Uterus (tissue), 2 donors: ENCODE measurements around the gene TMEM213.

Experiments used
- CTCF ChIP-seq, 4 experiments: fragments of 200-600 bp in 2 of 4; fragments of 450-650 bp in 2 of 4; sonication (generic) in 2 of 4; IDR thresholded peaks; one replicate each; pipeline ENCODE4 v1.5.1; 2016 to 2019; ENCODE audit warnings: antibody characterized with exemption in 4 of 4, mild to moderate bottlenecking in 2 of 4, moderate library complexity in 1 of 4
- POLR2A ChIP-seq, 2 donors: fragments of 450-650 bp; IDR thresholded peaks; one replicate each; pipeline ENCODE4 v1.6.1; 2016; ENCODE audit warnings: antibody characterized with exemption in 2 of 2, mild to moderate bottlenecking in 1 of 2, moderate library complexity in 1 of 2

GRCh38 chr7:138842111-138842510 lies 44.3 kb downstream of the TMEM213 start:
- TF ChIP-seq POLR2A (IDR thresholded peaks at IDR 0.05) (no peak), CTCF (IDR thresholded peaks at IDR 0.05) (no peak)
